C1 segment of cervical spinal cord (tissue), 14 donors: ENCODE data around the gene COA1.

Experiments
- DNase-seq, 14 donors: peaks; one replicate each; lab custom pipeline; 2025; lab: John Stamatoyannopoulos, UW

Gene COA1

GRCh38 chr7:43653891-43654504, 75.3 kb downstream of the COA1 start:
- DNase-seq: no peak

GRCh38 chr7:43653466-43653865, 75.9 kb downstream of the COA1 start:
- no peak for DNase-seq

- no peak for DNase-seq
Observed at GRCh38 chr7:43652364-43652763, 77.0 kb downstream of the COA1 start.

- DNase-seq: no peak
Observed at GRCh38 chr7:43650457-43651052, 78.8 kb downstream of the COA1 start.

GRCh38 chr7:43649755-43650274, 79.5 kb downstream of the COA1 start:
- no peak for DNase-seq

- peak in 4 of 14 donors; percentile 22 to 56 (median 38) for DNase-seq
Observed at GRCh38 chr7:43648473-43649406, 80.6 kb downstream of the COA1 start.

- DNase-seq: peak in 13 of 14 donors; percentile 38 to 84 (median 64)
Observed at GRCh38 chr7:43647673-43648472, 81.5 kb downstream of the COA1 start.

GRCh38 chr7:43647339-43647672, 82.0 kb downstream of the COA1 start:
- DNase-seq: peak in 1 of 14 donors; percentile 43

GRCh38 chr7:43646603-43647338, 82.6 kb downstream of the COA1 start:
- peak in 8 of 14 donors; percentile 24 to 59 (median 42) for DNase-seq

- no peak for DNase-seq
Observed at GRCh38 chr7:43645699-43646226, 83.6 kb downstream of the COA1 start.

GRCh38 chr7:43643846-43644245, 85.5 kb downstream of the COA1 start:
- no peak for DNase-seq

GRCh38 chr7:43642897-43643630, 86.3 kb downstream of the COA1 start:
- peak in 1 of 14 donors; percentile 50 for DNase-seq

- no peak for DNase-seq
Observed at GRCh38 chr7:43640679-43641078, 88.6 kb downstream of the COA1 start.

GRCh38 chr7:43639858-43640491, 89.3 kb downstream of the COA1 start:
- peak in 1 of 14 donors; percentile 46 for DNase-seq

GRCh38 chr7:43637114-43637806, 92.1 kb downstream of the COA1 start:
- no peak for DNase-seq

GRCh38 chr7:43636093-43636492, 93.2 kb downstream of the COA1 start:
- DNase-seq: no peak

- no peak for DNase-seq
Observed at GRCh38 chr7:43634384-43634783, 94.9 kb downstream of the COA1 start.

- DNase-seq: no peak
Observed at GRCh38 chr7:43632746-43633145, 96.6 kb downstream of the COA1 start.

- no peak for DNase-seq
Observed at GRCh38 chr7:43631559-43631958, 97.8 kb downstream of the COA1 start.
